Measurements from ENCODE around the gene CGGBP1.

CGGBP1 gene

GRCh38 chr3:88044411-88044810, 14.4 kb downstream of the CGGBP1 start:
- H3K36me3 ChIP-seq (ENCODE audit: control insufficient read depth, insufficient read depth, low read length) = no peaks in the 10 kb centered on the region
- H3K79me2 ChIP-seq (ENCODE audit: control insufficient read depth, insufficient read depth, low read length) = no peaks in the 10 kb centered on the region
- H3K18ac ChIP-seq (ENCODE audit: low read length) = no peak overlapping the region
- H2AK5ac ChIP-seq (ENCODE audit: low read length) = no peak overlapping the region
- no peak overlapping the region for H3K9ac ChIP-seq (ENCODE audit: low read length)
- H3K4me3 ChIP-seq (ENCODE audit: low read length) = no peak overlapping the region
- no peak overlapping the region for H3K27ac ChIP-seq (ENCODE audit: low read depth, low read length)
- H2BK15ac ChIP-seq (replicated peaks; ENCODE audit: low read depth) = no peak overlapping the region
- H3K27me3 ChIP-seq (ENCODE audit: insufficient read depth, low read length, poor library complexity) = no peaks in the 10 kb centered on the region
- no peak overlapping the region for H4K8ac ChIP-seq (ENCODE audit: low read depth, low read length)
- no peak overlapping the region for H4K5ac ChIP-seq (ENCODE audit: low read length)
- H3K23ac ChIP-seq (ENCODE audit: low read length) = no peak overlapping the region
- H3K56ac ChIP-seq (ENCODE audit: low read length) = no peak overlapping the region
- no peak overlapping the region for H3K4ac ChIP-seq (ENCODE audit: low read depth, low read length)
- H2BK120ac ChIP-seq (ENCODE audit: low read depth, low read length) = no peak overlapping the region
- DNase-seq = no peak
- H3K4me1 ChIP-seq (ENCODE audit: control insufficient read depth, low read depth, low read length) = no peaks in the 10 kb centered on the region
- WGBS (ENCODE audit: extremely low coverage, insufficient coverage, low lambda C conversion rate) = no CpG with 5 or more reads among the region's 1 CpG
- no peak overlapping the region for H2BK5ac ChIP-seq (ENCODE audit: low read length)
- no peaks in the 10 kb centered on the region for H3K79me1 ChIP-seq (ENCODE audit: low read length)
- no peak overlapping the region for H3K4me2 ChIP-seq (ENCODE audit: low read length)

- H3K79me2 ChIP-seq (ENCODE audit: control insufficient read depth, insufficient read depth, low read length) = no peaks in the 10 kb centered on the region
- no peak overlapping the region for H2AK5ac ChIP-seq (ENCODE audit: low read length)
- H2BK15ac ChIP-seq (replicated peaks; ENCODE audit: low read depth) = no peak overlapping the region
- WGBS (ENCODE audit: extremely low coverage, insufficient coverage, low lambda C conversion rate) = no CpG with 5 or more reads among the region's 3 CpGs
- H3K79me1 ChIP-seq (ENCODE audit: low read length) = no peaks in the 10 kb centered on the region
- H3K4me1 ChIP-seq (ENCODE audit: control insufficient read depth, low read depth, low read length) = no peaks in the 10 kb centered on the region
- no peak overlapping the region for H3K27ac ChIP-seq (ENCODE audit: low read depth, low read length)
- no peak overlapping the region for H3K4me3 ChIP-seq (ENCODE audit: low read length)
- no peak overlapping the region for H3K4me2 ChIP-seq (ENCODE audit: low read length)
- H3K9ac ChIP-seq (ENCODE audit: low read length) = no peak overlapping the region
- H3K23ac ChIP-seq (ENCODE audit: low read length) = no peak overlapping the region
- peak; percentile 44 for DNase-seq
- H2BK120ac ChIP-seq (ENCODE audit: low read depth, low read length) = no peak overlapping the region
- H3K56ac ChIP-seq (ENCODE audit: low read length) = no peak overlapping the region
- no peak overlapping the region for H4K5ac ChIP-seq (ENCODE audit: low read length)
- no peak overlapping the region for H4K8ac ChIP-seq (ENCODE audit: low read depth, low read length)
- H3K27me3 ChIP-seq (ENCODE audit: insufficient read depth, low read length, poor library complexity) = no peaks in the 10 kb centered on the region
- no peak overlapping the region for H2BK5ac ChIP-seq (ENCODE audit: low read length)
- H3K36me3 ChIP-seq (ENCODE audit: control insufficient read depth, insufficient read depth, low read length) = no peaks in the 10 kb centered on the region
- H3K4ac ChIP-seq (ENCODE audit: low read depth, low read length) = no peak overlapping the region
- H3K18ac ChIP-seq (ENCODE audit: low read length) = no peak overlapping the region
Observed at GRCh38 chr3:88041005-88041404, 17.8 kb downstream of the CGGBP1 start.

DNA sequence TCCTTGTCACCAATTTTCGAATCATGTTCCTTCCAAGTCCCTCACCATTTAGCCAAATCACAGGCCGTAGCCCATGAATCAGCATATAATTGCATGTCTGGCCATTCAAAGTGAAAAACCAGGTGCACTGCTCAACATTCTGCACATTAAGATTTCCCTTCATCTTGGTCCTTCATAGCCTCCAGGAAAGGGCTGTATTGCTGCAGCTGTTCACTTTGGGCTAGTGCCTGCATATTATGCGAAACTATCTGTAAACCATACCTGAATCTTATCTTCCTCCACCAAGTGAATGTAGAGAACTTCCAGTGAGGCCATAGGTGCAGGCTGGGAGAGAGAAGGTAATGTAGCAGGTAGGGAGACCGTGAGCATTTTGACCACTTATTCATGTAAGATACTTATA, 18.3 kb downstream of the CGGBP1 start:
- no peak overlapping the region for H4K5ac ChIP-seq (ENCODE audit: low read length)
- H3K4me2 ChIP-seq (ENCODE audit: low read length) = no peak overlapping the region
- H2AK5ac ChIP-seq (ENCODE audit: low read length) = no peak overlapping the region
- no peak overlapping the region for H2BK5ac ChIP-seq (ENCODE audit: low read length)
- H3K79me2 ChIP-seq (ENCODE audit: control insufficient read depth, insufficient read depth, low read length) = no peaks in the 10 kb centered on the region
- H3K27ac ChIP-seq (ENCODE audit: low read depth, low read length) = no peak overlapping the region
- no peak overlapping the region for H3K23ac ChIP-seq (ENCODE audit: low read length)
- H3K79me1 ChIP-seq (ENCODE audit: low read length) = no peaks in the 10 kb centered on the region
- DNase-seq = no peak
- H3K4me1 ChIP-seq (ENCODE audit: control insufficient read depth, low read depth, low read length) = no peaks in the 10 kb centered on the region
- H3K56ac ChIP-seq (ENCODE audit: low read length) = no peak overlapping the region
- no peak overlapping the region for H3K9ac ChIP-seq (ENCODE audit: low read length)
- H3K18ac ChIP-seq (ENCODE audit: low read length) = no peak overlapping the region
- no peak overlapping the region for H2BK120ac ChIP-seq (ENCODE audit: low read depth, low read length)
- H4K8ac ChIP-seq (ENCODE audit: low read depth, low read length) = no peak overlapping the region
- no peak overlapping the region for H3K4me3 ChIP-seq (ENCODE audit: low read length)
- no peak overlapping the region for H2BK15ac ChIP-seq (replicated peaks; ENCODE audit: low read depth)
- no peak overlapping the region for H3K4ac ChIP-seq (ENCODE audit: low read depth, low read length)
- WGBS (ENCODE audit: extremely low coverage, insufficient coverage, low lambda C conversion rate) = no CpG with 5 or more reads among the region's 4 CpGs
- H3K27me3 ChIP-seq (ENCODE audit: insufficient read depth, low read length, poor library complexity) = no peaks in the 10 kb centered on the region
- no peaks in the 10 kb centered on the region for H3K36me3 ChIP-seq (ENCODE audit: control insufficient read depth, insufficient read depth, low read length)

- H3K79me1 ChIP-seq (ENCODE audit: low read length) = no peaks in the 10 kb centered on the region
- H3K4me1 ChIP-seq (ENCODE audit: control insufficient read depth, low read depth, low read length) = no peaks in the 10 kb centered on the region
Observed at GRCh38 chr3:88038566-88038965, 20.2 kb downstream of the CGGBP1 start.

GRCh38 chr3:88036221-88036620, 22.6 kb downstream of the CGGBP1 start:
- WGBS (ENCODE audit: extremely low coverage, insufficient coverage, low lambda C conversion rate) = no CpG with 5 or more reads among the region's 5 CpGs

More at GRCh38 chr3:88038566-88038965, 20.2 kb downstream of the CGGBP1 start:
- Histone ChIP-seq H2BK15ac (replicated peaks; ENCODE audit: low read depth) (no peak overlapping the region), H3K79me2 (ENCODE audit: control insufficient read depth, insufficient read depth, low read length) (no peaks in the 10 kb centered on the region), H3K4me3 (ENCODE audit: low read length) (no peak overlapping the region), H4K8ac (ENCODE audit: low read depth, low read length) (no peak overlapping the region), H3K9ac (ENCODE audit: low read length) (no peak overlapping the region), H3K56ac (ENCODE audit: low read length) (no peak overlapping the region), H2AK5ac (ENCODE audit: low read length) (no peak overlapping the region), H2BK5ac (ENCODE audit: low read length) (no peak overlapping the region), H3K4me2 (ENCODE audit: low read length) (no peak overlapping the region), H3K23ac (ENCODE audit: low read length) (no peak overlapping the region), H3K18ac (ENCODE audit: low read length) (no peak overlapping the region), H2BK120ac (ENCODE audit: low read depth, low read length) (no peak overlapping the region), H3K4ac (ENCODE audit: low read depth, low read length) (no peak overlapping the region), H3K27me3 (ENCODE audit: insufficient read depth, low read length, poor library complexity) (no peaks in the 10 kb centered on the region), H4K5ac (ENCODE audit: low read length) (no peak overlapping the region), H3K27ac (ENCODE audit: low read depth, low read length) (no peak overlapping the region), H3K36me3 (ENCODE audit: control insufficient read depth, insufficient read depth, low read length) (no peaks in the 10 kb centered on the region)
- WGBS (ENCODE audit: extremely low coverage, insufficient coverage, low lambda C conversion rate) = no CpG with 5 or more reads among the region's 2 CpGs
- no peak for DNase-seq

GRCh38 chr3:88034491-88035275, 24.1 kb downstream of the CGGBP1 start:
- no peak overlapping the region for H2BK120ac ChIP-seq (ENCODE audit: low read depth, low read length)
- WGBS (ENCODE audit: extremely low coverage, insufficient coverage, low lambda C conversion rate) = no CpG with 5 or more reads among the region's 8 CpGs
- H2AK5ac ChIP-seq (ENCODE audit: low read length) = no peak overlapping the region
- H3K27me3 ChIP-seq (ENCODE audit: insufficient read depth, low read length, poor library complexity) = no peaks in the 10 kb centered on the region
- H3K56ac ChIP-seq (ENCODE audit: low read length) = no peak overlapping the region
- no peaks in the 10 kb centered on the region for H3K4me1 ChIP-seq (ENCODE audit: control insufficient read depth, low read depth, low read length)
- H3K79me1 ChIP-seq (ENCODE audit: low read length) = no peaks in the 10 kb centered on the region
- no peak overlapping the region for H4K5ac ChIP-seq (ENCODE audit: low read length)
- H3K4ac ChIP-seq (ENCODE audit: low read depth, low read length) = no peak overlapping the region
- H3K4me3 ChIP-seq (ENCODE audit: low read length) = no peak overlapping the region
- no peak overlapping the region for H2BK5ac ChIP-seq (ENCODE audit: low read length)
- H3K36me3 ChIP-seq (ENCODE audit: control insufficient read depth, insufficient read depth, low read length) = no peaks in the 10 kb centered on the region
- no peak overlapping the region for H3K27ac ChIP-seq (ENCODE audit: low read depth, low read length)
- no peaks in the 10 kb centered on the region for H3K79me2 ChIP-seq (ENCODE audit: control insufficient read depth, insufficient read depth, low read length)
- H3K4me2 ChIP-seq (ENCODE audit: low read length) = no peak overlapping the region
- no peak for DNase-seq
- no peak overlapping the region for H4K8ac ChIP-seq (ENCODE audit: low read depth, low read length)
- H3K23ac ChIP-seq (ENCODE audit: low read length) = no peak overlapping the region
- H3K18ac ChIP-seq (ENCODE audit: low read length) = no peak overlapping the region
- H2BK15ac ChIP-seq (replicated peaks; ENCODE audit: low read depth) = no peak overlapping the region
- no peak overlapping the region for H3K9ac ChIP-seq (ENCODE audit: low read length)

More at GRCh38 chr3:88036221-88036620, 22.6 kb downstream of the CGGBP1 start:
- Histone ChIP-seq H3K23ac (ENCODE audit: low read length) (no peak overlapping the region), H3K4me2 (ENCODE audit: low read length) (no peak overlapping the region), H3K56ac (ENCODE audit: low read length) (no peak overlapping the region), H3K4me1 (ENCODE audit: control insufficient read depth, low read depth, low read length) (no peaks in the 10 kb centered on the region), H3K36me3 (ENCODE audit: control insufficient read depth, insufficient read depth, low read length) (no peaks in the 10 kb centered on the region), H3K27ac (ENCODE audit: low read depth, low read length) (no peak overlapping the region), H3K9ac (ENCODE audit: low read length) (no peak overlapping the region), H3K4ac (ENCODE audit: low read depth, low read length) (no peak overlapping the region), H2BK5ac (ENCODE audit: low read length) (no peak overlapping the region), H2BK15ac (replicated peaks; ENCODE audit: low read depth) (no peak overlapping the region), H3K18ac (ENCODE audit: low read length) (no peak overlapping the region), H3K79me2 (ENCODE audit: control insufficient read depth, insufficient read depth, low read length) (no peaks in the 10 kb centered on the region), H4K5ac (ENCODE audit: low read length) (no peak overlapping the region), H4K8ac (ENCODE audit: low read depth, low read length) (no peak overlapping the region), H3K4me3 (ENCODE audit: low read length) (no peak overlapping the region), H2AK5ac (ENCODE audit: low read length) (no peak overlapping the region), H3K27me3 (ENCODE audit: insufficient read depth, low read length, poor library complexity) (no peaks in the 10 kb centered on the region), H2BK120ac (ENCODE audit: low read depth, low read length) (no peak overlapping the region), H3K79me1 (ENCODE audit: low read length) (no peaks in the 10 kb centered on the region)
- no peak for DNase-seq

Data from mesendoderm (in vitro differentiated cells).